GM23248 (cell line): ENCODE data around the gene OR52N2. TPM values are rescaled to one million over a fixed set of nuclear protein-coding genes. Genes with fewer than 3 reads are reported as not detected.

Experiments used
- DNase-seq: peaks from one replicate; pipeline ENCODE4 v3.0.0-alpha.2; 2015
- H2AFZ ChIP-seq: fragments of 200-600 bp; sonication (generic); 2 replicates; pipeline ENCODE4 v1.6.1; 2016; ENCODE audit warnings: antibody characterized with exemption
- H3F3A ChIP-seq: fragments of 200-600 bp; sonication (generic); 2 replicates; pipeline ENCODE4 v1.6.1; 2016; ENCODE audit warnings: mild to moderate bottlenecking, antibody characterized with exemption, mixed run types; ENCODE audit not compliant: insufficient read depth
- H3K27ac ChIP-seq: fragments of 200-600 bp; sonication (generic); 2 replicates; pipeline ENCODE4 v1.5.1; 2016; ENCODE audit warnings: mild to moderate bottlenecking
- H3K27me3 ChIP-seq: fragments of 200-600 bp; sonication (generic); replicated peaks from 2 replicates; pipeline ENCODE4 v1.6.1; 2016; ENCODE audit warnings: mild to moderate bottlenecking; ENCODE audit not compliant: insufficient read depth
- H3K36me3 ChIP-seq: fragments of 200-600 bp; sonication (generic); 2 replicates; pipeline ENCODE4 v1.6.1; 2016; ENCODE audit warnings: low read depth, mild to moderate bottlenecking
- H3K4me1 ChIP-seq: fragments of 200-600 bp; sonication (generic); 2 replicates; pipeline ENCODE4 v1.6.1; 2016; ENCODE audit warnings: mild to moderate bottlenecking; ENCODE audit not compliant: insufficient read depth
- H3K4me2 ChIP-seq: fragments of 200-600 bp; sonication (generic); one replicate; pipeline ENCODE4 v1.6.1; 2016; ENCODE audit warnings: mild to moderate bottlenecking; ENCODE audit not compliant: unreplicated experiment
- H3K4me3 ChIP-seq: fragments of 200-600 bp; sonication (generic); 2 replicates; pipeline ENCODE4 v1.5.1; 2016; ENCODE audit warnings: mild to moderate bottlenecking
- H3K79me2 ChIP-seq: fragments of 200-600 bp; sonication (generic); 2 replicates; pipeline ENCODE4 v1.6.1; 2016; ENCODE audit warnings: mild to moderate bottlenecking; ENCODE audit not compliant: insufficient read depth
- H3K9ac ChIP-seq: fragments of 200-600 bp; sonication (generic); 2 replicates; pipeline ENCODE4 v1.6.1; 2016; ENCODE audit warnings: mild to moderate bottlenecking
- H3K9me2 ChIP-seq: fragments of 200-600 bp; sonication (generic); 2 replicates; pipeline ENCODE4 v1.6.1; 2016; ENCODE audit warnings: mixed run types, mild to moderate bottlenecking, moderate library complexity; ENCODE audit not compliant: insufficient read depth
- H3K9me3 ChIP-seq: fragments of 200-600 bp; sonication (generic); one replicate; pipeline ENCODE4 v1.6.1; 2017; ENCODE audit warnings: low read depth
- H4K20me1 ChIP-seq: fragments of 200-600 bp; sonication (generic); 2 replicates; pipeline ENCODE4 v1.6.0; 2016; ENCODE audit not compliant: insufficient read depth
- EZH2 ChIP-seq: fragments of 200-600 bp; sonication (generic); IDR thresholded peaks from 2 replicates; pipeline ENCODE4 v1.6.1; 2018; ENCODE audit warnings: antibody characterized with exemption, mild to moderate bottlenecking; ENCODE audit not compliant: insufficient read depth, poor library complexity, severe bottlenecking
- EZH2phosphoT487 ChIP-seq: fragments of 200-600 bp; sonication (generic); IDR thresholded peaks from 2 replicates; pipeline ENCODE4 v1.6.1; 2018; ENCODE audit warnings: antibody characterized with exemption, moderate library complexity, mild to moderate bottlenecking, low read depth; ENCODE audit not compliant: insufficient read depth
- WGBS, 2 experiments: methylation state at CpG; one replicate each; pipeline ENCODE4 v1.1.6; 2015 to 2017; ENCODE audit warnings: low lambda C conversion rate in 2 of 2, low coverage in 1 of 2; ENCODE audit errors: missing lambda C conversion rate in 2 of 2; 5-methylcytosine and 5-hydroxymethylcytosine counted together
- in situ Hi-C: fragments of 300-500 bp; cut with MboI; formaldehyde crosslinking; loops from 2 replicates; pipeline ENCODE4 v1.15.0; 2020
- polyA plus RNA-seq: library from polyadenylated mRNA; unstranded; fragments of >200 nt; fragmentation: Nextera tagmentation; extraction: Ambion mirVana; gene quantifications from 2 replicates; pipeline ENCODE4 v1.2.1, GENCODE V29; 2016
- total RNA-seq: library from RNA; depleted of rRNA; stranded (reverse); fragments of >200 nt; shearing (Covaris generic); gene quantifications from 2 replicates; pipeline ENCODE4 v1.2.3, GENCODE V29; 2014; rRNA removed

The OR52N2 gene
- total RNA-seq (not detected in 2 replicates), polyA plus RNA-seq (not detected in 2 replicates)

DNA sequence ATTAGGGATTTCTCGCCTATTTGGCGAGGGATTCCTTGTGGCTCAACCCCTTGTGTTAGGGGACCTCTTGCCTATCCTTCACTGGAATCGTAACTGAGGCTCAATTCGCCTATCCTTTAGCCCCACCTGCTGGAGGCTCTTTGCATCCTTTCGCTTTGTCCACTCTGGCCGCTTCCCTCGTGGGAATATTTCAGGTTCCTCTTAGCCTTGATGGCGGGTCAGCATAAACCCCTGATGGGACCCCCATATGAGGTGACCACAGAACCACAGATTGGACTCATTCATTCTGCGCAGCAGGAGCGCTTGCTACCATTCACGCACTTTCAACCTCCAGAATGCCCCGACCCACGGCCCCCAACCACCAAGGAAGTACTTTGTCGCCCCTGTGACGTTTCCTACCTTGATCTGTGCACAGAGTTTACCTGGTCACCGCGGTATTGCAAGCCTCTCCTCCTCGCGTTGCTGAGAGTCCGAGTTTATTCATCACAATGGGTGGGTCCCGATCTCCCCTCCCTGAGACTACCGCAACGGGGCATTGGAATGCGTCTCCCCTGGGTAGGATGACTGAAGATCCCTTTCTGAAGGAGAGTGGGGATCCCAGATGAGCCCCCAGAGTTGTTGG, at the start of gene OR52N2:
Gene OR52N2 (plus strand): TSS at position 425 of the 622 bp plus-strand sequence. CDS start 11,412 bp downstream, outside the sequence.
- DNase-seq = peak; percentile 81
- H3K9me2 ChIP-seq = no peaks in the 10 kb centered on the region
- TF ChIP-seq EZH2phosphoT487 = no peak
- no peak for TF ChIP-seq EZH2
- peak within 1 kb of the TSS; percentile 85 for H2AFZ ChIP-seq
- peak within 1 kb of the TSS; percentile 63 for H3K9ac ChIP-seq
- WGBS, 2 experiments = 6 to 8% methylated on average over 24 of the region's 24 CpGs
- H4K20me1 ChIP-seq = no peaks in the 10 kb centered on the region
- H3K4me3 ChIP-seq = peak within 1 kb of the TSS; percentile 80
- 0 out of 2 replicates have a peak, but pooled peaks cover 5% of the 10 kb centered on the region for H3K27me3 ChIP-seq
- H3F3A ChIP-seq = no peaks in the 10 kb centered on the region
- no peak within 1 kb of the TSS for H3K27ac ChIP-seq
- H3K79me2 ChIP-seq = no peaks in the 10 kb centered on the region
- peak within 1 kb of the TSS; percentile 99 for H3K4me2 ChIP-seq
- no peaks in the 10 kb centered on the region for H3K4me1 ChIP-seq
- in situ Hi-C loops = loop anchor here (10.0 kb wide), 1 partner anchor 324 kb away; the partner anchor contains the start of gene OR52D1
- no peaks in the 10 kb centered on the region for H3K9me3 ChIP-seq
- H3K36me3 ChIP-seq = no peaks in the 10 kb centered on the region

DNA sequence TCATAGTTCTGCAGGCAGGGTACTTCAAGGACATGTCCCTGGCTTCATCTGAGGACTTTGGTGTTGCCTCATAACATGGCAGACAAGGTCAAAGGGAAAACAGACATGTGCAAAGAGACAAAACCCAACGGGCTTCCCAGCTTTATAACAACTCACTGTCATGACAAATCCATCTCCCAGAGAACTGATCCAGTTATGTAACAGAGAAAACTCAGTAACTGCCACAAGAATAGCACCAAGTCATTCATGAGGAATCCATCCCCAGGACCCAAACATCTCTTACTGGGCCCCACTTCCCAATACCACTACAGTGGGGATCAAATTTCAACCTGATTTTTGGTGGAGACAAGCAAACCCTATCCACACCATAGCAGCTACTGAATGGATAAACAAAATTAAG, 41.7 kb upstream of the OR52N2 start:
- no peaks in the 10 kb centered on the region for H3K9me3 ChIP-seq
- H3F3A ChIP-seq = no peaks in the 10 kb centered on the region
- no peak overlapping the region for H3K4me3 ChIP-seq
- WGBS, 2 experiments = 40 to 50% methylated on average over 1 of the region's 1 CpG
- H3K4me2 ChIP-seq = no peak overlapping the region
- no peaks in the 10 kb centered on the region for H3K27me3 ChIP-seq
- no peak overlapping the region for H3K27ac ChIP-seq
- no peaks in the 10 kb centered on the region for H3K9me2 ChIP-seq
- in situ Hi-C loops = no loop called here
- H3K36me3 ChIP-seq = no peaks in the 10 kb centered on the region
- H3K4me1 ChIP-seq = no peaks in the 10 kb centered on the region
- DNase-seq = peak; percentile 3
- no peak overlapping the region for H3K9ac ChIP-seq
- TF ChIP-seq EZH2 = no peak
- no peak overlapping the region for H2AFZ ChIP-seq
- no peaks in the 10 kb centered on the region for H3K79me2 ChIP-seq
- H4K20me1 ChIP-seq = no peaks in the 10 kb centered on the region

DNA sequence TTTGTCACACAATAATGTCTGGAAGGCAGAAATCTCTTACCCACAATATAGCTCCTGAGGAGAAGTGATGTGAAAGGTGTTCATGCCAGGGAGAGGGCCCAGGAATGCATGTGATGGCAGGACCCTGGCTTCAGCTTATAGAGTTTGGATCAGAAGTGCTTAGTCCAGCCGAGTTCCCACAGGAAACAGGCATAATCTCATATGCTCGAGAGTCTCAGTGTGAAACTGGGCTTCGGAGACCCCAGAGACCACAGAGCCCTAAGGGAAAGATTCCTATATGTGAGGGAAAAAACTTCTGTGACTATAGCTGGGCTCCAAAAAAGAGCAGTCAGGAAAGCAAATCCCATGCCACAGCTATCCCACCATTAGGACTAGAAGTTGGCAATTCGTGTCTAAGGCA, 25.5 kb upstream of the OR52N2 start, which contains the start of gene OR52N5:
Gene OR52N5 (minus strand): TSS at position 101 of the 400 bp plus-strand sequence. CDS start 4,721 bp downstream, outside the sequence.
- H3K27ac ChIP-seq = no peak within 1 kb of the TSS
- no peak within 1 kb of the TSS for H3K4me3 ChIP-seq
- H3K9me3 ChIP-seq = no peaks in the 10 kb centered on the region
- H3F3A ChIP-seq = no peaks in the 10 kb centered on the region
- no peak for TF ChIP-seq EZH2phosphoT487
- no peak for TF ChIP-seq EZH2
- no peaks in the 10 kb centered on the region for H3K36me3 ChIP-seq
- no peak within 1 kb of the TSS for H2AFZ ChIP-seq
- no peak within 1 kb of the TSS for H3K9ac ChIP-seq
- H3K79me2 ChIP-seq = no peaks in the 10 kb centered on the region
- H3K4me2 ChIP-seq = no peak within 1 kb of the TSS
- WGBS, 2 experiments = 25 to 29% methylated on average over 4 of the region's 4 CpGs
- no peaks in the 10 kb centered on the region for H3K27me3 ChIP-seq
- no peaks in the 10 kb centered on the region for H3K9me2 ChIP-seq
- in situ Hi-C loops = no loop called here
- DNase-seq = no peak
- H4K20me1 ChIP-seq = no peaks in the 10 kb centered on the region
- H3K4me1 ChIP-seq = no peaks in the 10 kb centered on the region

DNA sequence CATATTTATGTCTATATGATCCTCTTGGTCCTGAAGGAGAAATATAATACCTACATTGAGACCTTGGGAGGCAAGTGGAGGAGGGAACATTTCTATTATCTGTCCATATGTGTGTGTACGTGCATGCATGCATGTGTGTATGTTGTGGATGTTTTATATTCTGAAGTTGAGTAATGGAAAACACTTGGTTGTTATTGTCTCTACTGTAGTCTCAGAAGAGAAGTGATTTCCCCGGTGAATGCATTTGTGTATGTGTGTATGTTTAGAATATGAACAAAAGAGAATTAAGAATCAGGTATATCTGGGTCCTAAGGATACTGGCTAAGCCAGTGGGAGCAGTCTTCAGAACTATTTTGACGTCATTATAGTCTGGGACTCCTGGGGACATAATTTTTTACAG, 17.6 kb upstream of the OR52N2 start, which contains the start of gene OR52N1:
Gene OR52N1 (minus strand): TSS at position 101 of the 400 bp plus-strand sequence. CDS start 2,449 bp downstream, outside the sequence.
- Histone ChIP-seq H4K20me1 (no peaks in the 10 kb centered on the region), H3K27me3 (no peaks in the 10 kb centered on the region), H3K4me1 (no peaks in the 10 kb centered on the region), H3F3A (no peaks in the 10 kb centered on the region), H3K79me2 (no peaks in the 10 kb centered on the region), H3K9me3 (no peaks in the 10 kb centered on the region), H3K36me3 (no peaks in the 10 kb centered on the region), H2AFZ (no peak within 1 kb of the TSS), H3K4me2 (no peak within 1 kb of the TSS), H3K9ac (no peak within 1 kb of the TSS), H3K9me2 (no peaks in the 10 kb centered on the region), H3K4me3 (no peak within 1 kb of the TSS), H3K27ac (no peak within 1 kb of the TSS)
- WGBS, 2 experiments = 21 to 25% methylated on average over 3 of the region's 3 CpGs
- in situ Hi-C loops = no loop called here
- DNase-seq = no peak
- TF ChIP-seq EZH2phosphoT487 (no peak), EZH2 (no peak)
